Stimulated activated CD4-positive, alpha-beta T cell treated with anti-CD3 and anti-CD28 coated beads, Interleukin-1b, Interleukin-23, amount 100 ng/mL, for 24 hours (primary cell): ENCODE results near the gene PAQR5.
"Not testable (repeated sequence)": the region's sequence is repeated elsewhere in the genome, so short reads cannot be mapped to it uniquely, and the experiment has no call there.

Source experiments
- DNase-seq, 4 experiments: peaks; one replicate each; pipeline ENCODE4 v3.0.0-alpha.2; 2020; ENCODE audit warnings: low read depth in 4 of 4, low spot score in 1 of 4

Gene PAQR5

DNA sequence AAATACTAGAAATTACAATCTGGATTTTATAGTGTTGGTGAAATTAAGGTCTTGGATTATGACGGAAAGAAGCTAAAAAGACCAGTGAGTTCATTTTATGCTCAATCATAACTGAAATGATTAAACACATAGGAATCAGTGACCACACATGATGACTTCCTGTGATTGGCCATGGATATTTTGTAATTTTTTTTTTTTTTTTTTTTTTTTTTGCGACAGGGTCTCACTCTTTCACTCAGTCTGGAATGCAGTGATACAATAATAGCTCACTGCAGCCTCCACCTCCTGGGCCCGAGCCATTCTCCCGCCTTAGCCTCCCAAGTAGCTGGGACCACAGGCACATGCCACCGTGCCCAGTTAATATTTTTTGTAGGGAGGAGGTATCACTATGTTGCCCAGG lies 47.4 kb downstream of the PAQR5 start:
- DNase-seq, result no peak

DNA sequence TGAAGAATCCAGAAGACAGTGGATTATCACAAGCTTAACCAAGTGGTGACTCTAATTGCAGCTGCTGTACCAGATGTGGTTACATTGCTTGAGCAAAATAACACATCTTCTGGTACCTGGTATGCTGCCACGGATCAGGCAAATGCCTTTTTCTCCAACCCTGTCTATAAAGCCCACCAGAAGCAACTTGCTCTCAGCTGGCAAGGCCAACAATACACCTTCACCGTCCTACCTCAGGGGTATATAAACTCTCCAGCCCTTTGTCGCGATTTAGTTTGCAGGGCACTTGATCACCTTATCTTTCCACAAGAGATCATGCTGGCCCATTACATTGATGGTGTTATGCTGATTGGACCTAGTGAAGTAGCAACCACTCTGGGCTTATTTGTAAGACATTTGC lies 52.6 kb downstream of the PAQR5 start:
- no peak for DNase-seq

DNA sequence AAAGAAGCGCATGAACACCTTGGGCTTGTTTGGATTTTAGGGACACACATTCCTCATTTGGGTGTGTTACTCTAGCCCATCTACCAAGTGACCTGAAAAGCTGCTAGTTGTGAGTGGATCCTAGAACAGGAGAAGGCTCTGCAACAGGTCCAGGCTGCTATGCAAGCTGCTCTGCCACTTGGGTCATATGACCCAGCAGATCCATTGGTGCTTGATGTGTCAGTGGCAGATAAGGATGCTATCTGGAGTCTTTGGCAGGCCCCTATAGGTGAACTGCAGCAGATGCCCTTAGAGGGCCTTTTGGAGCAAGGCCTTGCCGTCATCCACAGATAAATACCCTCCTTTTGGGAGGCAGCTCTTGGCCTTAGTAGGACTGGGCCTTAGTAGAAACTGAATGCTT lies 53.2 kb downstream of the PAQR5 start:
- DNase-seq, result no peak

DNA sequence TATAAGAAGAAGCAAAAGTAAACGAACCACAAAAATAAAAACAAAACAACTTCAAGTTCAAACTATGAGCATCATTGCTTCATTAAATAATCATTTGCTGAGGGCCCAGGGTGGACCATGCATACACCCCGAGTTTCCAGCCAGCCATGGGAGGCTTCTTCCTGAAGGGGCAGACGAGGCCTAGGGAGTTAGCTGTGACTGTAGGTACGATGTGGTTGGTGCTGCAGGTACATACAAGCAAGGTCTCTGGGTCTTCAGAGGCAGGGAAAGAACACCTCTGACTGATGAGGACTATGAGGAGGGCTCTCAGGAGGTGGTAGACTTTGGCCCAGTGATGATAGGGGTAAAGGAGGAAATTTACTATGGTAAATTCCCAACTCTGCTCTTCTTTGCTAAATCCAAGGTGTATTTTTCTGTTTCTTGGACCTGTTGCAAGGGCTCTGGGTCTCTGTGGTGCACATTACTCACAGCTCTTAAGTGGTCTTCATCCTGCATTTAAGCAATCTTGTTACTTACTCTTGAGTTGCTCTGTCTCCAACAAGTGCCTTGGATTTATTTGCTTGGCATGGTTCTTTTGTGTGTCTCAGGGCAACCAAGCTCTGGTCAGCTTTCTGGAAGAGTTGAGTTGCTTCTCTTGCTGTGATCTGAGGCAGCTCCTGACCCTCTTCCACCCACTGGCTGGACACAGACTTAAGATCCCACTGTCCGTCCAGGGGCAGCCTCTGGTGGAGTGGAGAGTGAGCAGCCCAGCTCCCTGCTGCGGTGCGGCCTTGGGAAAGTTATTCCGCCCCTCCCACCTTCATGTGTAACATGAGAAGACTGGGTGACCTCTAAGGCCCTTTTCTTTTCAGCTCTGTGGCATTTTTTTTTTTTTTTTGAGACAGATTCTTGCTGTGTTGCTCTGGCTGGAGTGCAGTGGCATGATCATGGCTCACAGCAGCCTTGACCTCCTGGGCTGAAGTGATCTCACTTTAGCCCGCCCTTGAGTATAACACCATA lies 59.4 kb downstream of the PAQR5 start:
- no peak for DNase-seq

DNA sequence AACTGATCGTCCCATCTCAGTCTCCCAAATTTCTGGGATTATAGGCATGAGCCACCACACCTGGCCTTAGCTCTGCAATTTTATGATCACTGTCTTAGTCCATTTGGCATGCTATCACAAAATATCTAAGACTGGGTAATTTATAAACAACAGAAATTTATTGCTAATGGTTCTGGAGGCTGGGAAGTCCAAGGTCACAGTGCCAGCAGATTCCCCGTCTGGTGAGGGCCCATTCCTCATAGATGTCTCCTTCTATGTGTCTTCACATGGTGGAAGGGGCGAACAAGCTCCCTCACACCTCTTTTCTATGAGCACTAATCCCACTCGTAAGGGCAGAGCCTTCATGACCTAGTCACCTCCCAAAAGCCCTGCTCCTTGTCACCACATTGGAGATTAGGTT lies 60.1 kb downstream of the PAQR5 start:
- no peak for DNase-seq

DNA sequence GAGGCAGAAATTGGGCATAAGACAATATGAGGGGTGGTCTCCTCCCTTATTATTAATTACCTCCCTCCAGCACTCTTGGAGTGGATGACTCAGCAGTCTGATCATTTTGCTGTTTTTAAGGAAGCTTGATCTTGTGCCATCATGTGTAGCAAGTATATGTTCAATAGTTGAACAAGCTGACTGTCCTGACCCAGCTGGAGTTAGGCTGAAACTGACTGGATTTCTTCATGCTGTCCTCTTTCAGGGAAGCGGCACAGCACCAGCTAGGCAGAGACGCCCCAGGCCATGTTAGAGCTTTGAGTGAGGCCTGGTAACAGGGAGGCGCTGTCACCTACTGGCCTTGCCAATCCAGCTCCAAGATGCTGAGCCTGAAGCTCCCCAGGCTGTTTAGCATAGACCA lies 61.0 kb downstream of the PAQR5 start:
- DNase-seq, result no peak

DNA sequence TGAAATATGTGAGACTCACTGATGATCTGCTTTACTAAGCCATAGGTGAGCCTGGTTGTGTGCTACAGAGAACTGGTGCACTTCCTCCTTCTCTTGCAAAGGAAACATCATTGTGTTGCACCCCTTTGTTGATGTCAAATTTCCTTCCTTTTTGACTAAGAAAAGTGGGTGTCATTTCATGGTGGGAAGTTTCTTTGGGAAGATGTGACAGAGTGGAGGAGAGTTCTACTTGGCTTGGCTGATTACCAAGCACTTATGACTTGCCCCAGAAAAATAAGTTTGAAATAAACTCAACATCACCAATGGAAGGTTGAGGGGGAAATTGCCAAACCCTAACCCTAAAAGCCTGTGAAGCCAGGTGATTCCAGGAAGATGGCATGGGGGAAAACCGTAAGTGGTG lies 61.9 kb downstream of the PAQR5 start:
- no peak for DNase-seq

DNA sequence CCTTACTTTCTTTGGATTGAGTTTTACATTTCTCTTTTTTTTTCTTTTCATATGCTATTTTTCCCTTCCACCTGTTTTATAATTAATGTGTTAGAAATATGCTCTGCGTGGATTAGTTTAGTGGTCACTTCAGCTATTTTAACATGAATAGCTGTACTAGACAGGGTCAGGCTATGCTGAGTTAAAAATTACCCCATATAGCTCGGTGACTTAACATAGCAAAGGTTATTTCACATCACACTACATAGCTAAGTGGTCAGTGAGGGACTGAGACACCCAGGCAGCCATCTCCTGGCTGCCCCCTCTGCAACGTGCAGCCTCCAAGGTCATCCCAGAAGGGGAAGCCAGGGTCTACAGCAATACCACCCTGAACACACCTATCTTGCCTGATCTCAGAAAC lies 68.5 kb downstream of the PAQR5 start:
- no peak for DNase-seq

DNA sequence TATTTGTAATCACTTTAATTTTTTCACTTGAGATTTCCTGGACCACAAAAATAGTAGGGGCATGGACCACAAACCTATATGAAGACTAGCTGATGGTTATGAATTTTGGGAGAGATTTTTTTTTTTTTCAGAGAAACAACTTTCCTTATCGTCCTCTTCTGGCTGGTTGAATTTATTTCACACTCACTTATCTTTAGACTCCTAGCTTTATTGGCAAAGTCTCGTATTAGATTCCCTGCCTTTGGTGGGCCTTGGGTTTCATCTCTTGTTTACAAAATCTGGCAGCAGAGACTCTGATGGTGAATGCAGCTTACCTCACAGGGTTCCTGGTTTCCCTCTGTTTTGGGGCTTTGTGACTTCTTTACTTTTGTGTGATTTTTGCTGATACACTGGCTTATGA lies 70.9 kb downstream of the PAQR5 start:
- no peak for DNase-seq

DNA sequence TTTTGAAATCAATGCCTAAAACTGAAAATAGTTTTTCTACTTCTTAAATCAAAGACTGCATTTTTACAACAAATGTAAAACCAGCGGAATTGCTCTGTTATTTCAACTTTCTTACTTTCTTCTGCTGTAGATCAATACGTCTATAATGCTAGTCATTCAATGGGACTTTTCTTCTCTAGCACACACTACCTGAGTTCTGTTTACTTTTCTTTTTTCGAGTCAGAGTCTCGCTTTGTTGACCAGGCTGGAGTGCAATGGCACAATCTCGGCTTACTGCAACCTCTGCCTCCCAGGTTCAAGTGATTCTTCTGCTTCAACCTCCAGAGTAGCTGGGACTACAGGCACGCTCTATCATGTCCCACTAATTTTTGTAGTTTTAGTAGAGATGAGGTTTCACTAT lies 74.7 kb downstream of the PAQR5 start:
- no peak for DNase-seq

DNA sequence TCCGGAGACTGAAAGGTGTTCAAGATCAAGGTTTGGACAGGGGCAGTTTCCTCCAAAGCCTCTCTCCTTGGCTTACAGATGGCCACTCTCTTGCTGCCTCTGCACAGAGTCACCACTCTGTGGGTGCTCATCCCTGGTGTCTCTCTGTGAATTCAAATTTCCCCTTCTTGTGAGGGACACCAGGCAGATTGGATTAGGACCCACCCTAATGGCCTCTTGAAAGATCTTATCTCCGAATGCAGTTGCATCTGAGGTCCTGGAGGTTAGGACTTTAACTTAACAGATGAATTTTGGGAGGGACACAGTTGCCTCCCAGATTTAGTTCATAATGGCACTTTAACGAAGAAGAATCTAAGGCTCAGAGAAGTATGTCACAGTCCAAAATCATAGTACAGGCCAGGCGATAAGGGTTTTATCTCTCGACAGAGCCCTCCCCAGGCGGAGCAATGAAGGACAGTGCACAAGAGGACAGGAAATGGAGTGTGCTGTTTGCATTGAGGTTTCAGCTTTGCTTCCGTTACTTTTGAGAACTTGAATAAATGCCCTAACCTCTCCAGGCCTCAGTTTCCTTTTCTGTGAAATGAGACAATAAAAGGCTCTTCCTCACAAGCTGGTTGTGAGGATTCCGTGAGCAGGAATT lies 76.6 kb downstream of the PAQR5 start:
- DNase-seq, result no peak

DNA sequence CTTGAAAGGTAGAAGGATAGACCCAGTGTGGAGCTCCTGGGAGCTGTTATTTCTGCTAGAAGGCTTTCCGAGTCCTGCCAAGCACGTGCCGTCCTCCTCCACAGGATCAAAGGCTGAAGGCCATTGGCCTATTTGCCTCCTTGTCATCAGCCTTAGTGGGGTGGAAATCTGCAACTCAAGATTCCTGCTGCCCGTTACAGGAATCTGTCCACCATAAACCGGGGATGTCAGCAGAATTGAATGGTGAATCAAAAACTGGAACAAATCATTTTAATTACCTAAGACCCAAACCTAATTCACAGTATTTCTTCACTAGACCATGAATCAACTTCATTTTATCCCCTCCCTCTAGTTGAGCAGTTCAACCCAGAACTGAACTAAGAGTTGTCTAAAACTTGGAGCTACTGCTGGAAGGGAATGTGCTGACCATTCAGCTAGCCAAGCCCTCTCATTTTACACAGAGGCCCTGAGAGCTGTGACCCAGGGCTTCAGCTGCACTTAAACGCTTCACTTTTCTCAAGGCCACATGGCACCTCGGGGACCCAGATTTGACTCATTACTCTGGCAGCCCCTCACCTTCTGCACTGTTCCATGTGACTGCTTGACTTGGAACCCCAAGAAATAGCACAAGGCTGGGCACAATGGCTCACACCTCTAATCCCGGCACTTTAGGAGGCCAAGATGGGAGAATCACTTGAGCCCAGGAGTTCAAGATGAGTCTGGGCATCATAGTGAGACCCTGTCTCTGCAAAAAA lies 78.7 kb downstream of the PAQR5 start:
- DNase-seq, result no peak

DNA sequence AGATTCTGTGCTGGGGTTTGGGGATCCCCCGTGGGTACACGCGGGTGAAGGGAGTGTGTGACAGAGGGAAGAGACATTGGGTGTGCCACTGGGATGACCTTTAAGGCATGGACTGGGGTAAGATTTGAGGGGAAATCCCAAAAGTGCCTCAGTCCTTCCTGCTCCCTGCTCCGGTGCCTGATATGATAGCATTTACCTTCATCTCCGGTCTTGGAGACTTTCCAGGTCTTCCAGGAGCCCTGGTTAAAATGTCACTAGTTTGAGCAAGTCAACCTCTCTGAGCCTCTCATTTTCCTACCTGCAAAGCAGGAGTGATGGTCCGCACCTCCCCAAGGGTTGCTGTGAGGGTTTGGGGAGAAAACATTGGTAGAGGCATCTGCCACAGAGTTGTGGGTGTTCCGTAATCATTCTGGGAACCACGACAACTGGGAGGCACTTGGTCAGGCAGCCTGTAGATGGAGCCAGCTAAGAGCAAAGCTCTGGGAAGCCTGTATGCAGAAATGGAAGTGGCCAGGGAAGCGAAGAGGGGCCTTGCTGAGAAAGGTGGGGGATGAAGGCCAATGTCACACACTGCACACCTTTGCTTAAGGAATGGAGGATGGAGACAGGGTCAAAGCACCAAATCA lies 81.5 kb downstream of the PAQR5 start:
- no peak for DNase-seq

DNA sequence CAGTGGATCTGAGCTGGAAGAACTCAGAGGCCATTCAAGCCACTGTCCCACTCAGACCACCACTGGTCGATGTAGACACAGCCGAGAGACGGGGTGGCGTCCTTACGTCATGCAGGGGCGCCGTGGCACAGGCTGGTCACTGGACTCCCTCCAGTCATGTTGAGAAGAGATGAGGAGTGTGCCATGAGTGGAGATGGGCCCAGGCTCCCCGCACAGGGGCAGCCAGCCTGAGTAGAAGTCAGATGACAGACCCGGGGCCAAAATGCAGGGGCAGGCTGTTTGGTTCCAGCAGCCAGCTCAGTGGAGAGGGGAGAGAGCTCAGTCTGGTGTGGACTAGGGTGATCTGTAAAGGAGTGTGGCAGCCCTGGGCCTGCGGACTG lies 82.0 kb downstream of the PAQR5 start:
- DNase-seq, result no peak

DNA sequence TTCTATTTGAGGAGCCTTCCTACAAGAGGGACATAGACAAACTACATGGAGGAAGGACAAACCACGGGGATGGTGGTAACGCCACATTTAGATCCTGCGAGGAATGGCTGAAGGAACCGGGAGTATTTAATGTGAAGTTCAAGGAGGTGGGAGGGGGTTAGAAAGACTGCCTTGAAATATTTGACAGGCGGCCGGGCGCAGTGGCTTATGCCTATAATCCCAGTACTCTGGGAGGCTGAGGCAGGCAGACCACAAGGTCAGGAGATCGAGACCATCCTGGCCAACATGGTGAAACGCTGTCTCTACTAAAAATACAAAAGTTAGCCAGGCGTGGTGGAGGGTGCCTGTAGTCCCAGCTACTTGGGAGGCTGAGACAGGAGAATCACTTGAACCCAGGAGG lies 83.5 kb downstream of the PAQR5 start:
- DNase-seq, result not testable (repeated sequence)

DNA sequence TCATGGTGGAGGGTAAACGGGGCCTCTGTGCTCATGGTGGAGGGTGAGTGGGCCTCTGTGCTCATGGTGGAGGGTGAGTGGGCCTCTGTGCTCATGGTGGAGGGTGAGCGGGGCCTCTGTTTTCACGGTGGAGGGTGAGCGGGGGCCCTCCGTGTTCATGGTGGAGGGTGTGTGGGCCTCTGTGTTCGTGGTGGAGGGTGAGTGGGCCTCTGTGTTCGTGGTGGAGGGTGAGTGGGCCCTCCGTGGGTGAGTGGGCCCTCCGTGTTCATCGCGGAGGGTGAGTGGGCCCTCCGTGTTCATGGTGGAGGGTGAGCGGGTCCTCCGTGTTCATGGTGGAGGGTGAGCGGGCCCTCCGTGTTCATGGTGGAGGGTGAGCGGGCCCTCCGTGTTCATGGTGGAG lies 85.4 kb downstream of the PAQR5 start:
- not testable (repeated sequence) for DNase-seq

DNA sequence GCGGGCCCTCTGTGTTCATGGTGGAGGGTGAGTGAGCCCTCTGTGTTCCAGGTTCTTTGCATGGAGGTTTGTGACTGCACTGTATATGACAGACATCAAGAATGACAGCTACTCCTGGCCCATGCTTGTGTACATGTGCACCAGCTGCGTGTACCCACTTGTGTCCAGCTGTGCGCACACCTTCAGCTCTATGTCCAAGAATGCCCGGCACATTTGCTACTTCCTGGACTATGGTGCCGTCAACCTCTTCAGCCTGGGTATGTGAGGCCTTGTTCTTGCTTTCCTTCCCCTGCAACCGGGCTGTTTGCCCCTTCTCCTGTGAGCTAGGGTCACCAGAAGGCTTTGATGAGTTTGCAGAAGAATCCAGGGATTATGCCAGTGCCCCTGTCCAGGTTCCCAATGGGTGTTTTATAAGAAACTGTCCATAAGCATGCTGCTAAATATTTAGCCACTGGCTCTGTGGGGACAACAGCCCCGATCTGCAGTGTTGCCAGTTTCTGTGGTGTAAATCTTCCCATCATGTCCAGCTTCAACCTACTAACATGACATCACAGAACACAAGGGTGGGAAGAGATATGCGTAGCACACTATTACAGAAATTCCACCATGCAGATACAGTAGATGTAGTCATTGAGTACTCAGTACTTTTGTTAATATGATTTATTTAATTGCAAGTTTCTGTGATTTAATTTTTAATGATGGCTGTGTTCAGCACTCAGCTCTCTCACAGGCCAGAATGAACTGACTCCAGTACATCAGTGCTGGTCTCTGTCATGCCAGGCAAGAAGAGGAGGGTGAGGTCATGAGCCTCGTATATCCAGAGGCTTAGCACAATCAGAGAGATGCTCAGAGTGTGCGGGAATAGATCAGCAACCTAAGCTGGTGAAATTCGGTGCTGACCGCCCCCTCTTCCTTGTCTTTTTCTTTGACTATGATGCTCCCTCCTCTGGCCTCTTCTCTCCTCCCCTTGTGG lies 86.2 kb downstream of the PAQR5 start:
- DNase-seq, result no peak

DNA sequence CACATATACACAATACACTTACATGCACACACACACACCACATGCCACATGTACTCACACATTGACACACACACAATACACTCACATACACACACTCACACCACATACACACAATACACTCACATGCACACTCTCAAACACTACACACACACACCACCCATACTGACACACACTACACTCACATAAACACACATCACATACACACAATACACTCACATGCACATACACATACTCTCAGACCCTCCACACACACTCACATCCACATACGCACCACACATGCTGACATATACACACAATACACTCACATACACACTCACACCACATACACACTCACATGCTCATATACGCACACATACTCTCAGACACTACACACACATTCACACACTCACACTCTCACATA lies 87.1 kb downstream of the PAQR5 start:
- DNase-seq, result no peak

DNA sequence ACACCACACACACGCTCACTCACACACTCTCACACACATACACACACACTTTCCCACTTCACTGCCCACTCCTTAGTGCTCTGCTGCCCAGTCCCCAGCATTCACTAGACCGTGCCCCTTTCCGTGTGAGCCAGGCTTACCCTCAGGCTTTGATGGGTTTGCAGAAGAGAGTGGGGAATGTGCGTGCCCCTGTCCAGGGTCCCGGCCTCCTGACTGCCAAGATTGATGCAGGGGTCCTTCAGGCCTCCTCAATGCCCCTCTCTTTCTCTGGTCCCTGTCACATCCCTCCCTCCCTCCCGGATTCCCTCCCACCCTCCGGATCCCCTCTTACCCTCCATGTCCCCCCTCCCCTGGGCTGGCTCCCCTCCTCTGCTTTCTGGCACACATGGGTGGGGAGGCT lies 87.6 kb downstream of the PAQR5 start:
- no peak for DNase-seq

DNA sequence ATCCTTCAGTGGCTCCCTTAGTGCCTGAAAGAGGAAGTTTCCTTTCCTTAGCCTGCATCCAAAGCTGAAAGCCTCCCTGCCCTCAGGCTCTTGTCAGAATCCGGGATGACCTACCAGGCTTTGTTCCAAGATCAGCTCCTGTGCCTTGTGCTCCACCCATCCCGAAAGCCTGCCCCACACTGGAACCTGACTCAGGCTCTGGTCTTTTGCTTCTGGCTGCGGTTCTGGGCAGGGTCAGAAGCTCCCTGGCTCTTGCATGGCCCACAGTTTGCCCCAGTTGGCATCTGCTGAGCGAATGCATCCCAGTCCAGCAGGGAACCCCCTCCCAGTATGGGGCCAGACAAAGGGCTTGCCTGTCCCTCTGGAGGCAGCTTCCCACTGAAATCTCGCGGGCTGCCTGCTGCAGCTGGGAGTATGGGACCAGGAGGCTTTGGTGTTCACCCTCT lies 89.6 kb downstream of the PAQR5 start:
- DNase-seq, result no peak
